HG02588 (cell line): ENCODE measurements around the gene THEM4.
A peak's percentile ranks its signal among the peaks of the same experiment; 100 is the strongest.

Experiments used
- ATAC-seq: cut with Tn5 transposase; IDR thresholded peaks from one replicate; pipeline ENCODE4 v1.9.1; 2021; ENCODE audit warnings: mild to moderate bottlenecking, moderate library complexity; ENCODE audit not compliant: unreplicated experiment

Gene THEM4

GRCh38 chr1:151839082-151839412 is 70.3 kb downstream of the THEM4 start:
- no peak for ATAC-seq

- ATAC-seq, result peak; percentile 36
Observed at GRCh38 chr1:151838222-151839081, 70.9 kb downstream of the THEM4 start.

DNA sequence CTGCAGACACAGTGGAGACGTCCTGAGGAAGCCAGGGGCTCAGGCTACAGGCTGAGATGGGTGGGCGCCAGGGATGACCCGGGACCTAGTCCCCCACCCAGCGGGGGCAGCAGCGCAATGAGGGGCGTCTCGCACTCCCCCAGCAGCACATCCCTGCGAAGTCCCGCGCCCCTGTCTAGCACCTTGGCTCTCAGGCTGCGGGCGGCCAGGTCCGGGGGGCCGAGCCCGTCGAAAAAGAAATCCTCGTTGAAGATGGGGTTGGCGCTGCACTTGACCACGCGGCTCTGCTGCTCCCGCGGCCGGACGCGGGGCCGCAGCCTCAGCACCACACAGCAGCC is 71.5 kb downstream of the THEM4 start:
- no peak for ATAC-seq

- no peak for ATAC-seq
Observed at GRCh38 chr1:151837197-151837596, 72.1 kb downstream of the THEM4 start.

DNA sequence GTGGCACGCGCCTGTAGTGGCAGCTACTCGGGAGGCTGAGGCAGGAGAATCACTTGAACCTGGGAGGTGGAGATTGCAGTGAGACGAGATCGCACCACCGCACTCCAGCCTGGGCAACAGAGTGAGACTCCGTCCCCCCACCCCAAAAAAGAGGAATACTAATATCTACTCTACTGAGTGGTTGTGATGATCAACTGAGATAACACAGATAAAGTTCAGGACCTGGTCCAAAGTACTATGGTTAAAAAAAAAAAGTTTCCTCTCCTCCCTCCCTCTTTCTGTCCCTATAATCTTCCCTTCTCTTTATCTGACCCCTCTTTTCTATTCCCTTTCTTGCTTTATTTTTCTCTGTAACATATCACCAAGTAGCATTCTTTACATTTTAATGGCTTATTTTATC is 73.7 kb downstream of the THEM4 start:
- no peak for ATAC-seq

DNA sequence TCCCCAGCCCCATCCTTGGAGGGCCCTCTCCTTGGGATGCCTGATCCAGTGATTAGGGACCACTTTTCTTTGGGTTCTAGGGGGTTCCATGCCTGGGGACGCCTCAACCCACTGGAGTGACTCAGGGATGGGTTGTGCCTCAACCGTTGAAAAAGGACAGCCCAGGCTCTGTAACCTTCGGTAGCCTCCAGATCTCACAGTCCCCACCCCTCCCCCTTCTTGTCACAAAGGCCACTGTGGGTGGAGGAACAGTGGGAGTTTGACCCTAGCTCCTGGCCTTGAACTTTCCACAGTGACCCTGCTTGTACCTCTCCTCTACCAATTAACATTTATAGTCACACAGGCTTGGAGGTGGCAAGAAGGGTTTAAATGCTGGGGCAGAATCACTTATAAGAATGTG is 75.1 kb downstream of the THEM4 start:
- no peak for ATAC-seq

GRCh38 chr1:151833172-151833900 is 76.0 kb downstream of the THEM4 start:
- no peak for ATAC-seq

DNA sequence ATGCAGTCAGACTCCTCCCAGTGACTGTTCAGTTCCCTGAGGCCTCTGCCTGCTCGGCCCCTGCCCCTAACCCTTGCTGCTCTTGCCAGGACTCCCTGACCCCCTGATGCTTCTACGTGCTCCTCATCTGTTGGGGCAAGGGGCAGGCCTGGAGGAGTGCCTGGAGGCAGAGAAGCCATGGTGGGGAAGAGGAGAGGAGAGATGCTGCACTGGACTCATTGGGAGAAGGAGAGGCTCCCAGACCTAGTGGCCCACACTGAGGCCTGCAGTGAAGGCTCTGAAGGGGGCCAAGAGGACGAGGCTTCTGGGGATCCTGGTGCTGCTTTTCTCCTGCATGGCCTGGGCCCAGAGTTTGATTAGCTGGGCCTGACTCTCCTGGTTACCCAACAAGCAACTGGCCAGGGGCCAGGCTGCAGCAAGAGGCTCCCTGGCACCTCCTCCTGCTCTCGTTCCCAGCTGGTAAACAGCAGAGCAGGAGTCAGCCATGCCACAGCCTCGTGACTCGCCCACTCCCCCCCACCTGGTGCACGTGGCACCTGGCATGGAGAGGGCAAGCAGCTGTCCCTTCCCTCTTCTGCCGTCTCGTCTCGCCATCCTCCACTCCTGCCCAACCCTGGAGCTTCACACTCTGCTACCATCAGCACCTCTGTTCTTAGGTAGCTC is 76.9 kb downstream of the THEM4 start:
- ATAC-seq, result no peak

DNA sequence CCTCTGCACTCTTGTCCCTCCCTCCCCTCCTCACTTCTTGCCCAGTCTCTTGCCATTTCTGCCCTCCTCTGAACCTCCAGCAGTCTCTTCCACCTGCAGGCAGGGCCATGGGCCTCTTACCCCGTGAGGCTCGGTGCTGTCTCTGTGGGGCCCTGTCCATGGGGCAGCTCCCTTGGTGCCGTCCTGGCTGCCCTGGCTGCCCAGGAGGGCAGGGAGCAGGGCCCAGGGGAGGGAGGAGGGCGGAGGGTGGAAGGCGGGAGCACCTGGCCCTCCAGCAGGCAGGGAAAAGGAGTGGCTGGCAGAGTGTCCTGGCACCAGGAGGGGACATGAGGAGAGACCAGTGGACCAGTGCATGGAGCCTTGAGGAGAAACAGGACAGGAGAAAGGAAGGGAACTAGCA is 77.7 kb downstream of the THEM4 start, which contains the start of gene RORC:
TSS of gene RORC (minus strand) at position 198 of the 400 bp plus-strand sequence. CDS start at position 160, 38 bp downstream.
- no peak for ATAC-seq

GRCh38 chr1:151831256-151831591 is 78.1 kb downstream of the THEM4 start:
- ATAC-seq, result no peak

GRCh38 chr1:151830055-151830454 is 79.3 kb downstream of the THEM4 start:
- no peak for ATAC-seq

- no peak for ATAC-seq
Observed at GRCh38 chr1:151829352-151830046, 79.8 kb downstream of the THEM4 start.

DNA sequence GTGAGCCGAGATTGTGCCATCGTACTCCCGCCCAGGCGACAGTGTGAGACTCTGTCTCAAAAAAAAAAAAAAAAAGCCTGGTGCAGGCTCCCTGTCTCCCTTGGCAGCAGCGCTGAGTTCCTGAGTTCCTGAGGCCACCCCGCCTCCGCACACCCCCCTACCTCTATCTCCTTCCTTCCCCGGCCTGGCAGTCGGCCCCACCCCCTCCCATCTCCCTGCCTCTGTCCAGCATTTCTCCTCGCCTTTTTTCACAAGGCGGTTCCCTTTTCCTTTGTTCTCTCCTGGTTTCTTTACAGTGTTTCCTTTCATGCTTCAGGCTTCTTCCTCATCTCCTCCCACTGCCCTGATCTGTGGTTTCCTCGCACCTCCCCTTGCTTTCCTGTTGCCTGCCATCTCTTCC is 80.4 kb downstream of the THEM4 start:
- ATAC-seq, result no peak

DNA sequence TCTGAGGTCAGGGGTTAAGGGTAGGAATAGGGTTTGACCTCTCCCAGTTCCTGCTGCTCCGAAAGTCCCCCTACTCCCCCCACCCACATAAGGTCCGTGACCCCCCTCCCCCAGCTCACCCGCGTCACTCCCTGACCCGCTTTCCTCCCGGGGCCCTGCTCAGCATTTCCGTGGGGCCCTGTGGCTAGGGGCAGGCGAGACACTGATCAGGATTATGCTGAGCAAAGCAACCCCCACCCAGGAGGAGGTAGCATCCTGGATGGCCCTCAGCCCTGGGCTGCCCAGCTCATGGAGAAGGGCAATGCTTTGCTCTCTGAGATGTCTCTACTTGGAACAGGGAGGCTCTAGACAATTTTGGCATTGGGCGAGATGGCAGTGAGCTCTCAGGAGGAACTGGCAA is 81.5 kb downstream of the THEM4 start:
- ATAC-seq, result no peak

DNA sequence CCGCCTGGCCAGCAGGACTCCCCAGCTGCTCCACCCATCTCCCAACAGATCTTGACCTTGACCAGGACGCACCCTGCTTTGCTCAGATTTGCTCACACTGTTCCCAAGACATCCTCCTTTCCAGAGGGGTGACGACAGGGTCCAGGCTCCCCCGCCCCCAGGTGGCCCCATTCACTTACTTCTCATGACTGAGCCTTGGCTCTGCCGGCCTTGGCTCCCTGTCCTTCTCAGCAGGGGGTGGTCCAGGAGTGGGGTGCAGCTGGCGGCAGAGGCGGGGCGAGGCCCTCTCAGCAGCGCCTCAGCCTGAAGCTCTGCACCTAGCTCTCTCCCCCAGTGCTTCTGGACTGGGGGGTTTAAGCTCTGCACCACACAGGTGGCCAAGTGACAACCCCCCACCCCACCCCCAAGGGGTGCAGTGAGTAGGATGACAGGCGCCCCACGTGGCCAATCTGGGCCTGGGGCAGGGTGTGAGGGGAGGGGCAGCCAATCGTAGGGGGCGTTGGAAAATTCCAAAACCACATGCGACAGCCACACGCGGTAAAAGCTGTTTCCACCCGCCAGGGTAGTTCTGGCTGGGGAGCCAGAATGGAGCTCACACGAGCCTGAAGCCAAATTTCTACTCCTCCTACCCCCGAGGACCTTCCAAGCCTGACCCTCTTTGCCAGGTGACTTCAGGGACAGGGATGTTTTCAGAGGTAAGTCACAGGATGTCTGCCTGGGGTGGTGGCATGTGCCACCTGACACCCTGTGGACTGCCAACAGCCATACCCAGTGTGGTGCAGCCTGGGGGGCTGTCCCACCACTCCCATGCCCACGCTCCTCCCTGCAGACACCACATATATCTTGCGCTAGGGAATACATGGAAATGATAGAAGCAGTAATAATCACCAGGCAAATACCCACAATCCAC is 83.3 kb downstream of the THEM4 start:
- ATAC-seq, result no peak

DNA sequence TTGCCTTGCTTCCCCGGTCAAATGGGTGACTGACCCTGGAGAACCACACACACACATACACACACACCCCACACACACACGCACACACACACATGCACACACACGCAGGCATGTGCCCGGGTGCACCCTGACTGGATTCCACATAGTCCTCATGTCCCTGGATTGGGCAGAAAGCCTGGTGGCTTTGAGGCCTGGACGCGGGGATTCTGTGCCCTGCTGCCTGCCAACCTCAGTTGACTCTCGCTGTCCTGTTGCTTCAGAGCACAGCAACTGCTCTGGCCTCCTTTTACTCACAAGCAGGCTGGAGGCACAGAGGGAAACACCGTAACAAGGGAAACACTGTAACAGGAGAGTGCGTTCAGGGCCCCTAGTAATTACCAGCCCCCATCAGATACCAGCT is 84.1 kb downstream of the THEM4 start:
- no peak for ATAC-seq
